ENCODE data around the gene DHRS3. TPM values are rescaled to one million over a fixed set of nuclear protein-coding genes. Genes with fewer than 3 reads are reported as not detected.
"Not testable (repeated sequence)": the region's sequence is repeated elsewhere in the genome, so short reads cannot be mapped to it uniquely, and the experiment has no call there.

DHRS3 gene
- total RNA-seq, 2 donors from 2014 or later: 171 to 178 TPM

DNA sequence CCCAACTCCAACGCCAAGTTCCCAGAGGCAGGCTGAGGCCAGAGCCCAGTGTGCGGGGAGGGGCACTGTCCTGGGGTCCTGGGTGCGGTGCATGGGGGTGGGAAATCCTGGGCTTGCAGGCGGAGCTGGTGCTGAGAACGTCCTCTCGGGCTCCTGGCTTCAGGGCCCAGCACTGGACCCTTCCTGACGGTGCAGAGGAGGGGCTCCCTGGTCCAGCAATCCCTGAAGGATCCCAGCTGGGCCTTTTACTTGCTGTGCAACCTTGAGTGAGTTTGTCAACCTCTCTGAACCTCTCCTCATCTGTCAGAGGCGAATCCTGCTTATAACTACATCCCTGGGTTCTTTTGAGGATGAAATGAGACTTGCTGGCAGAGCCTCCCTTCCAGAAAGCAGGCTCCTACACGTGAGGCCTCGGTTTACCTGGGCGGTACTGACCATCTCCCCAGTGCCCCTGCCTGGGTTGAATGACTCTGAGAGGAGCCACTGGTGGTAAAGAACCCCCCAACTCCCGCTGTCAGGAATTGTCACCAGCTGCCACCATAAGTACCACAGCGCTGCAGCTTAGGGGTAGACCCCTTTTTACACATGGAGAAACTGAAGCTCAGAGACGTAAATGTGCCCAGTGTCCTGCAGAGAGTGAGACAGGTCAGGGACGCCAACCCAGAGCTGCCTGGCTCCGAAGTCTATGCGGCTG lies 77.3 kb downstream of the DHRS3 start:
- intact Hi-C loops (cut with DNase I): loop anchor here (1.0 to 5.0 kb wide), 2 partner anchors 79 to 228 kb away; no protein-coding TSS in a partner anchor
- H3K9me3 ChIP-seq: no peaks in the 10 kb centered on the region
- H3K27me3 ChIP-seq (replicated peaks; ENCODE audit: insufficient read depth): no peaks in the 10 kb centered on the region
- H3K4me1 ChIP-seq (replicated peaks): no peaks in the 10 kb centered on the region
- no peak overlapping the region for H3K4me3 ChIP-seq
- 65% methylated on average over 17 of the region's 17 CpGs for WGBS
- TF ChIP-seq POLR2A (IDR thresholded peaks at IDR 0.05) (no peak), POLR2AphosphoS5 (IDR thresholded peaks at IDR 0.05) (no peak)
- no peaks in the 10 kb centered on the region for H3K36me3 ChIP-seq
- no peak for DNase-seq (ENCODE audit: low spot score)
- peak overlapping the region; percentile 36 to 67 for H3K27ac ChIP-seq

DNA sequence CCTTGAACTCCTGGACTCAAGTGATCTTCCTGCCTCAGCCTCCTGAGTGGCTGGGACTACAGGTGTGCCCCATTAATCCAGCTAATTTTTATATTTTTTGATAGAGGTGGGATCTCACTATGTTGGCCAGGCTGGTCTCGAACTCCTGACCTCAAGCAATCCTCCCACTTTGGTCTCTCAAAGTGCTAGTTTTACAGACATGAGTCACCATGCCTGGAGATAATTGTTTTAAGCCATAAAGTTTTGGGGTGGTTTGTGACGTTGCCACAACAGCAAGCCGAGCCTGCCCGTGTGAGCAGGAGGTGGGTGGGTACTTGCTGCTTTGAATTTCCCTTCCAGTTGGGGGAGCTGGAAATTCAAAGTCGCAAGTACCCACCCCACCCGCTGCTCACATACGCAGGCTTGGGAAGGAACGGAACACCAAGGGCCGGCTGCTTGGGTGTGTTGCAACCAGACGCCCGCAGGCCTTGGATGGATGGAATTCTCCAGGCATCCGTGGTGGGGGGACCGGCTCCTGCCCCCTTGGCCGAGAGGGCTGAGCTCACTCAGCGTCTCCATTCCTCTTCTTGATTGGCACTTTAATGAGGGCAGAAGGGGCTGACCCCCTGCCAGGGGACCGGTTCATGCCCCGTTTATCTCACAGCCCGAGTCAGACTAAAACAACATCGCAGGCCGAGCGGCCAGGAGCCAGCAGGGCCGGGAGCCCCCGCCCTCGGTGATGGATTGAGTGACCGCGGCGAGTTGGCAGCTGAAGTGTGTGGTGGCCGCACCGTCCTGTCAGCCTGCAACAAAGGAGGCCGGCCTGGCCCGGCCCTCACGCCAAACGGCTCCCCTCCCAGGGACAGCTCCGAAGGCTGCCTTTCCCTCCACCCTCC lies 78.1 kb downstream of the DHRS3 start:
- H3K27me3 ChIP-seq (replicated peaks; ENCODE audit: insufficient read depth): no peaks in the 10 kb centered on the region
- H3K27ac ChIP-seq: peak overlapping the region; percentile 36 to 67
- 33% methylated on average over 30 of the region's 34 CpGs for WGBS
- no peak for DNase-seq (ENCODE audit: low spot score)
- intact Hi-C loops (cut with DNase I): loop anchor here (1.0 to 5.0 kb wide), 2 partner anchors 79 to 228 kb away; no protein-coding TSS in a partner anchor
- TF ChIP-seq, protein P1, sequence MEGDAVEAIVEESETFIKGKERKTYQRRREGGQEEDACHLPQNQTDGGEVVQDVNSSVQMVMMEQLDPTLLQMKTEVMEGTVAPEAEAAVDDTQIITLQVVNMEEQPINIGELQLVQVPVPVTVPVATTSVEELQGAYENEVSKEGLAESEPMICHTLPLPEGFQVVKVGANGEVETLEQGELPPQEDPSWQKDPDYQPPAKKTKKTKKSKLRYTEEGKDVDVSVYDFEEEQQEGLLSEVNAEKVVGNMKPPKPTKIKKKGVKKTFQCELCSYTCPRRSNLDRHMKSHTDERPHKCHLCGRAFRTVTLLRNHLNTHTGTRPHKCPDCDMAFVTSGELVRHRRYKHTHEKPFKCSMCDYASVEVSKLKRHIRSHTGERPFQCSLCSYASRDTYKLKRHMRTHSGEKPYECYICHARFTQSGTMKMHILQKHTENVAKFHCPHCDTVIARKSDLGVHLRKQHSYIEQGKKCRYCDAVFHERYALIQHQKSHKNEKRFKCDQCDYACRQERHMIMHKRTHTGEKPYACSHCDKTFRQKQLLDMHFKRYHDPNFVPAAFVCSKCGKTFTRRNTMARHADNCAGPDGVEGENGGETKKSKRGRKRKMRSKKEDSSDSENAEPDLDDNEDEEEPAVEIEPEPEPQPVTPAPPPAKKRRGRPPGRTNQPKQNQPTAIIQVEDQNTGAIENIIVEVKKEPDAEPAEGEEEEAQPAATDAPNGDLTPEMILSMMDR (IDR thresholded peaks at IDR 0.05): no peak
- TF ChIP-seq POLR2AphosphoS5 (IDR thresholded peaks at IDR 0.05): no peak
- TF ChIP-seq POLR2A (IDR thresholded peaks at IDR 0.05): no peak
- no peaks in the 10 kb centered on the region for H3K36me3 ChIP-seq
- H3K4me1 ChIP-seq (replicated peaks): no peaks in the 10 kb centered on the region
- no peak overlapping the region for H3K4me3 ChIP-seq
- no peaks in the 10 kb centered on the region for H3K9me3 ChIP-seq

DNA sequence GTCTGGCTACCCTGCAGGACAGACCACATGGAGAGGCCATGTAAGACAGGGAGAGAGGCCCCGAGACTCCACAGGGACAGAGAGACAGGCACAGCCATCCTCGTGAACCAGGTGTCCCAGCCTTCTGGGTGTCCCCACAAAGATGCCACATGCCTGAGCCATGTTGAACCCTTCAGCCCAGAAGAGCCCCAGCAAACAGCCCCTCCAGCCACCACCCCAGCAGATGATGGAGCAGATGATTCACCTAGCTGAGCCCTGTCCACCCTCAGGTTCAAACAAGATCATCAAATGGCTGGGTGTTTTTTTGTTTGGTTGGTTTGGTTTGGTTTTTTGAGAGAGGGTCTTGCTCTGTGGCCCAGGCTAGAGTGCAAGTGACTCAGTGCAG lies 78.7 kb downstream of the DHRS3 start:
- H3K4me3 ChIP-seq: no peak overlapping the region
- H3K4me1 ChIP-seq (replicated peaks): no peaks in the 10 kb centered on the region
- no peak for TF ChIP-seq POLR2AphosphoS5 (IDR thresholded peaks at IDR 0.05)
- no peak for TF ChIP-seq POLR2A (IDR thresholded peaks at IDR 0.05)
- TF ChIP-seq, protein P1 (IDR thresholded peaks at IDR 0.05): no peak
- no peaks in the 10 kb centered on the region for H3K27me3 ChIP-seq (replicated peaks; ENCODE audit: insufficient read depth)
- H3K27ac ChIP-seq: peak overlapping the region; percentile 36 to 67
- H3K36me3 ChIP-seq: no peaks in the 10 kb centered on the region
- 94% methylated on average over 2 of the region's 2 CpGs for WGBS
- DNase-seq (ENCODE audit: low spot score): no peak
- H3K9me3 ChIP-seq: no peaks in the 10 kb centered on the region
- intact Hi-C loops (cut with DNase I): no loop called here

DNA sequence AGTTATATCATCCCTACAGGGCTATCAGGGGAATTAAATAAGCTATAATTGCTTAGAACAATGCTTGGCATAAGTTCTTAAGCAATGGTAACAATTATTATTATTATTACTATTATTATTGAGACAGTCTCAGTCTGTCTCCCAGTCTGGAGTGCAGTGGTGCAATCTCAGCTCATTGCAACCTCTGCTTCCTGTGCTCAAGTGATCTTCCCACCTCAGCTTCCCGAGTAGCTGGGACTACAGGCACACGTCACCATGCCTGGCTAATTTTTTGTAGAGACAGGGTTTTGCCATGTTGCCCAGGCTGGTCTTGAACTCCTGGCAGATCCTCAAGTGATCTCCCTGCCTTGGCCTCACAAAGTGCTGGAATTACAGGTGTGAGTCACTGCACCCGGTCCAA lies 79.5 kb downstream of the DHRS3 start:
- H3K27ac ChIP-seq; H3K36me3 ChIP-seq; intact Hi-C loops (cut with DNase I); H3K9me3 ChIP-seq; H3K4me3 ChIP-seq; H3K4me1 ChIP-seq (replicated peaks); DNase-seq (ENCODE audit: low spot score); H3K27me3 ChIP-seq (replicated peaks; ENCODE audit: insufficient read depth): not testable (repeated sequence)
- WGBS: 87% methylated on average over 3 of the region's 3 CpGs

DNA sequence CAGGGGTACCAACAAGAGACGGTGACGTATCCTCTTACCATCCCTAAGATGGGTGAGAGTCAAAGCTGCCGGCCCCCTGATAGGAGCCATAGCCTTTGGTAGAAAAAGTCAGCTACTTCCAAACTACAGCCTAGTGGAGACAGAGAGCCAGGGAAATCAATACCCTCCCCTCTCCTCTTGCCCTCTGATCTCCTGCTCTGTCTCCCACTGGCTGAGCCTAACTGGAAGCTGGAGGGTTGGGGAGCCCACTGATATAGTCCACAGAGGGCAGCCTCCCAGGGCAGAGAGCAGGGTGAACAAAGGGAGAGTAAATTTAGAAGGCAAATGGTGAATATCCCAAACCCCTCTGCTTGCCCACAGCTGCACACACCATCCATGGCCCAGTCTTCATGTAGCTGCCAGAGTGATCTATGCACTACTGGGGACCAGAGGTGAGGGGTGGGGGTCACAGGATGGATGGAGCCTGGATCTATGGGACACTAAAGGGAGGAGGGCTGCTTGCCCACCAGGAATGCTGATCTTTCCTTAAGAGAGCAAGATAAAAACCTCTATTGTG lies 80.0 kb downstream of the DHRS3 start:
- no peak for DNase-seq (ENCODE audit: low spot score)
- intact Hi-C loops (cut with DNase I): no loop called here
- Histone ChIP-seq H3K36me3 (no peaks in the 10 kb centered on the region), H3K27me3 (replicated peaks; ENCODE audit: insufficient read depth) (no peaks in the 10 kb centered on the region), H3K4me3 (no peak overlapping the region), H3K27ac (no peak overlapping the region), H3K9me3 (no peaks in the 10 kb centered on the region), H3K4me1 (replicated peaks) (no peaks in the 10 kb centered on the region)
- TF ChIP-seq, protein P1 (IDR thresholded peaks at IDR 0.05): no peak
- 89% methylated on average over 3 of the region's 3 CpGs for WGBS
